Measurements from ENCODE around the gene EHD4.

DNA sequence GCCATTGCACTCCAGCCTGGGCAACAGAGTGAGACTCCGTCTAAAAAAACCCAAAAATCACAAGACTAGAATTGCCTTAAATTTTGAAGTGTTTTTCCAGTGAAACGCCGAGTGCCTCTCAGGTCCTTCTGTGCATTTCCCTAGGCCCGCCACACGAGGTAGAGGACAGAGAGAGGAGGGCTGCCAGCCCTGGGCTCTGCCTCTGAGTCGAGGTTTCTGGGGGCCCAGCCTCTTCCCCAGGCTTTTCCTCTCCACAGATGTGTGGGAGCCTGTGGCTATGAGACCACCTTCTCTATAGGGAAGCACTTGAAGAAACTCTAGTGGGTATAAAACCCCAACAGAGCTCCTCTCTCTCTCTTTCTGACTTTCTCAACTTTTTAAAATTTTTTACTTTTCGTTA is 10.9 kb upstream of the EHD4 start:
- TF ChIP-seq, protein P1, sequence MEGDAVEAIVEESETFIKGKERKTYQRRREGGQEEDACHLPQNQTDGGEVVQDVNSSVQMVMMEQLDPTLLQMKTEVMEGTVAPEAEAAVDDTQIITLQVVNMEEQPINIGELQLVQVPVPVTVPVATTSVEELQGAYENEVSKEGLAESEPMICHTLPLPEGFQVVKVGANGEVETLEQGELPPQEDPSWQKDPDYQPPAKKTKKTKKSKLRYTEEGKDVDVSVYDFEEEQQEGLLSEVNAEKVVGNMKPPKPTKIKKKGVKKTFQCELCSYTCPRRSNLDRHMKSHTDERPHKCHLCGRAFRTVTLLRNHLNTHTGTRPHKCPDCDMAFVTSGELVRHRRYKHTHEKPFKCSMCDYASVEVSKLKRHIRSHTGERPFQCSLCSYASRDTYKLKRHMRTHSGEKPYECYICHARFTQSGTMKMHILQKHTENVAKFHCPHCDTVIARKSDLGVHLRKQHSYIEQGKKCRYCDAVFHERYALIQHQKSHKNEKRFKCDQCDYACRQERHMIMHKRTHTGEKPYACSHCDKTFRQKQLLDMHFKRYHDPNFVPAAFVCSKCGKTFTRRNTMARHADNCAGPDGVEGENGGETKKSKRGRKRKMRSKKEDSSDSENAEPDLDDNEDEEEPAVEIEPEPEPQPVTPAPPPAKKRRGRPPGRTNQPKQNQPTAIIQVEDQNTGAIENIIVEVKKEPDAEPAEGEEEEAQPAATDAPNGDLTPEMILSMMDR (conservative IDR thresholded peaks at IDR 0.05) = no peak
- no peak for TF ChIP-seq ZFX (IDR thresholded peaks at IDR 0.05)
